ENCODE data around the gene CFAP410. TPM values are rescaled to one million over a fixed set of nuclear protein-coding genes. Genes with fewer than 3 reads are reported as not detected.

Gene CFAP410
- total RNA-seq, 2 donors from 2014 or later: 62.5 to 71.3 TPM

DNA sequence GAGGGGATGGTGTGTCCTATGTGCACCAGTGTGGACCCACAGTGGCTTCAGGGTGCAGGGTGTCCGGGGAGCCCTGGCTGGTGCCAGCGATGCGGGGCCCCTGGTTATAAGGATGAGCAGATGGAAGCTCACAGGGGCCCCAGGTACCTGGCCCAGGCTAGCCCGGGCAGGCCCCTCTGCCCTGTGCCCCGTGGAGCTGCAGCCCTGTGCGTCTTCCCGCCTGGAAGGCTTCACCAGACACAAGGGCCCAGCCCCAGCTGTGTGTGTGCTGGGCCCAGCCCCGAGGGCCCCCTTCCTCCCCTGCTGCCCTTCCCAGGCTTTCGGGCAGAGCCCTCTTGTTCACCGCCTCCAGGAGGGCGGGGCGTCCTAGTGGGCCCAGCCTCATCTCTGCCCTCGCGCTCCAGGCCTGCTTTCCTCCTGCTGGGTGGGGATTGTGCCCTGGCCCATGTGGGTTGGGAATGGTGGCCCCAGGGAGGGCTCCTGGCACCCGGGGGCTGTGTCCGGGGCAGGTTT, 23.4 kb downstream of the CFAP410 start:
- H3K27me3 ChIP-seq (replicated peaks; ENCODE audit: insufficient read depth): no peaks in the 10 kb centered on the region
- no peaks in the 10 kb centered on the region for H3K9me3 ChIP-seq
- no peak overlapping the region for H3K27ac ChIP-seq
- 84% methylated on average over 10 of the region's 16 CpGs for WGBS
- H3K4me3 ChIP-seq: no peak overlapping the region
- peaks cover 19 to 24% of the 10 kb centered on the region in 2 donors for H3K36me3 ChIP-seq
- no peaks in the 10 kb centered on the region for H3K4me1 ChIP-seq (replicated peaks)
- no peak for TF ChIP-seq CTCF (IDR thresholded peaks at IDR 0.05)
- no peak for TF ChIP-seq POLR2A (IDR thresholded peaks at IDR 0.05)
- no peak for TF ChIP-seq POLR2AphosphoS5 (IDR thresholded peaks at IDR 0.05)
- intact Hi-C loops (cut with DNase I): no loop called here
- DNase-seq (ENCODE audit: low spot score): no peak

DNA sequence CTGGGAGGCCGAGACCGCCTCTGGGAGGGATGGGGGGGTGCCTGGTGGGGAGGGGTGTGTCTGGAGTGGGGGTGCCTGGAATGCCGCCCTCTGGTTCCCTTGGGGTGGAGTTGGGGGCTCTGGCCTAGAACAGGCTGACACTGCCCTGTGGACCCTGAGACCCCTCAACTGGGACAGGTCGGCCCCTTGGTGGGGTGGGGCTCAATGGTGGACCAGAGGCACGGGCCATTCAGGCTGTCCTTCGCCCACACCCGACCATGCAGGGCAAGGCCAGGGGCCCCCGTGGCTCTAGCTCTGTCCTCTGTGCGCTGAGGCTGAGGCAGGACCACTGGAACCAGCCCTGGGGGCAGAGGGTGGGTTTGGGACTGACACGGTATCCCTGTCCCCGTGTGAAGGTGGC, 24.6 kb downstream of the CFAP410 start:
- peaks cover 16 to 18% of the 10 kb centered on the region in 2 donors for H3K36me3 ChIP-seq
- intact Hi-C loops (cut with DNase I): no loop called here

DNA sequence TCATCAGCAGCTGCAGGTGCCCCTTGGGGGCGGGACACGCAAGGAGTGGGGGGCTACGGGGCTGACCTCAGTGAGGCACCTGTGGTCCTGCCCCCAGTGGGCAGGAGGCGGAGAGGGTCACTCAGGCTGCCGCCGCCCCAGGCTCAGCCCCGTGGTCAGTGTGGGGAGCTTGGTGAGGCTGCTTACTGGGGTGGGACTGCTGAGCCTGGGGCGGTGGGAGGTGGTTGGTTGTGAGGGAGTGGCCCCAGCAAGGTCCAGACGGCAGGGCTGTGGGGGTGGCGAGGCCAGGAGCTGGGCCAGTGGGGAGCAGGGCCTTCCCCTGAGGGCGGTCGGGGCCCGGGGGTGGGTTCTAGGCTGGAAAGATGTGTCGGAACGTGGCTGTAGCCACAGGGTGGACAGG, 25.1 kb downstream of the CFAP410 start:
- 86% methylated on average over 15 of the region's 15 CpGs for WGBS
- H3K36me3 ChIP-seq: peaks cover 14 to 16% of the 10 kb centered on the region in 2 donors
- no peaks in the 10 kb centered on the region for H3K4me1 ChIP-seq (replicated peaks)

More for the DNA sequence above, 24.6 kb downstream of the CFAP410 start:
- 96% methylated on average over 5 of the region's 11 CpGs for WGBS
- DNase-seq (ENCODE audit: low spot score): no peak
- no peak overlapping the region for H3K27ac ChIP-seq
- H3K4me3 ChIP-seq: no peak overlapping the region
- H3K27me3 ChIP-seq (replicated peaks; ENCODE audit: insufficient read depth): no peaks in the 10 kb centered on the region
- H3K4me1 ChIP-seq (replicated peaks): no peaks in the 10 kb centered on the region
- TF ChIP-seq CTCF (IDR thresholded peaks at IDR 0.05) (no peak), POLR2A (IDR thresholded peaks at IDR 0.05) (no peak), POLR2AphosphoS5 (IDR thresholded peaks at IDR 0.05) (no peak)
- H3K9me3 ChIP-seq: no peaks in the 10 kb centered on the region

DNA sequence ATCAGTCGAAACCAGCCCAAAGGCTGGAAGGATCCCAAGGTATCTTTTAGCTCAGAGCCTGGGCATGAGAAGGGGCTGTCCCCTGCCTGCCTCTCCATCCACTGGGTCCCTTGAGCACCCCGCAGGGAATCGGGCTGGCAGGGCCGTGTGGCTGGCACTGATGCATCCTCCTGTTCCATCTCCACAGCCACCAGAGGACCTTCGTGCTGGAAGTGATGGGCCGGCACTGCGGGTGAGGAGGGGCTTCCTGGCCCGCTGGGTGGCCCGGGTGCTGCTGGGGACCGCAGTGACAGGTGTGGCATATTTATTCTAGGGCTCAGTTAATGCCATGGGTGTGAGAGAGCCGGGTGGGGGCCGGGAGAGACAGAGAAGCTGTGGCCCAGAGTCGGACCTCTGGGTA, 25.7 kb downstream of the CFAP410 start:
- Histone ChIP-seq H3K36me3 (peaks cover 14 to 16% of the 10 kb centered on the region in 2 donors), H3K27ac (no peak overlapping the region), H3K4me3 (no peak overlapping the region), H3K9me3 (no peaks in the 10 kb centered on the region), H3K4me1 (replicated peaks) (no peaks in the 10 kb centered on the region), H3K27me3 (replicated peaks; ENCODE audit: insufficient read depth) (no peaks in the 10 kb centered on the region)
- WGBS: 81% methylated on average over 13 of the region's 13 CpGs
- TF ChIP-seq POLR2A (IDR thresholded peaks at IDR 0.05) (no peak), CTCF (IDR thresholded peaks at IDR 0.05) (no peak), POLR2AphosphoS5 (IDR thresholded peaks at IDR 0.05) (no peak)
- intact Hi-C loops (cut with DNase I): no loop called here
- DNase-seq (ENCODE audit: low spot score): no peak

More for the DNA sequence above, 25.1 kb downstream of the CFAP410 start:
- H3K27ac ChIP-seq: no peak overlapping the region
- no peaks in the 10 kb centered on the region for H3K27me3 ChIP-seq (replicated peaks; ENCODE audit: insufficient read depth)
- DNase-seq (ENCODE audit: low spot score): no peak
- intact Hi-C loops (cut with DNase I): no loop called here
- H3K9me3 ChIP-seq: no peaks in the 10 kb centered on the region
- no peak for TF ChIP-seq POLR2A (IDR thresholded peaks at IDR 0.05)
- TF ChIP-seq CTCF (IDR thresholded peaks at IDR 0.05): no peak
- no peak for TF ChIP-seq POLR2AphosphoS5 (IDR thresholded peaks at IDR 0.05)
- no peak overlapping the region for H3K4me3 ChIP-seq

DNA sequence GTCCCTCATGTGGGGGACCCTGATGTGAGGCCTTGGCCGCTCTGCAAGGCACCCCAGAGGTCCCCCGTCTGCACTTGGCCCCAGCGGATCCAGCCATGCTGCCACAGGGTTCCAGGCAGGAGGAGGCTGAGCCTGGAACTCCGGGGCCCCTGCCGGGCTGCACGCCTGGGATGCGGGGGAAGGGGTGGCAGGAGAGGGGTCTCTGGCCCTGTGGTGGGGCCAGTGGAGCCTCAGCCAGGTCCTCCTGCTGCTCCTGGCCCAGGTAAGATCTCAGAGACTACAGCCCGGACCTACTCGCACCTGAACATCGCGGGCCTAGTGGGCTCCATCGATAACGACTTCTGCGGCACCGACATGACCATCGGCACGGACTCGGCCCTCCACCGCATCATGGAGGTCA, 26.5 kb downstream of the CFAP410 start:
- intact Hi-C loops (cut with DNase I): no loop called here

More for the DNA sequence above, 26.5 kb downstream of the CFAP410 start:
- peaks cover 14 to 16% of the 10 kb centered on the region in 2 donors for H3K36me3 ChIP-seq
- no peak for TF ChIP-seq POLR2A (IDR thresholded peaks at IDR 0.05)
- TF ChIP-seq CTCF (IDR thresholded peaks at IDR 0.05): no peak
- TF ChIP-seq POLR2AphosphoS5 (IDR thresholded peaks at IDR 0.05): no peak
- H3K27me3 ChIP-seq (replicated peaks; ENCODE audit: insufficient read depth): no peaks in the 10 kb centered on the region
- H3K9me3 ChIP-seq: no peaks in the 10 kb centered on the region
- no peak overlapping the region for H3K4me3 ChIP-seq
- WGBS: 93% methylated on average over 19 of the region's 19 CpGs
- no peaks in the 10 kb centered on the region for H3K4me1 ChIP-seq (replicated peaks)
- no peak for DNase-seq (ENCODE audit: low spot score)
- no peak overlapping the region for H3K27ac ChIP-seq

Measured in prostate gland (tissue), 2 donors.